ENCODE measurements around the gene BMP8B.

Gene BMP8B

GRCh38 chr1:39755965-39756659 lies 32.6 kb downstream of the BMP8B start:
- Histone ChIP-seq H2BK120ac (ENCODE audit: insufficient read depth, low read length, poor library complexity) (no peak overlapping the region), H3K79me2 (ENCODE audit: control insufficient read depth, insufficient read depth, low read length, poor library complexity) (no peaks in the 10 kb centered on the region), H2BK12ac (ENCODE audit: low read length) (no peak overlapping the region), H3K4me3 (ENCODE audit: low read depth, low read length) (no peak overlapping the region), H2BK5ac (ENCODE audit: low read depth, low read length, poor library complexity) (no peak overlapping the region), H3K27ac (ENCODE audit: low read depth, low read length) (no peak overlapping the region), H2AFZ (ENCODE audit: insufficient read depth, low read length, poor library complexity) (no peak overlapping the region), H3K9ac (ENCODE audit: low read length) (no peak overlapping the region), H3K14ac (ENCODE audit: low read length) (no peak overlapping the region), H3K9me3 (ENCODE audit: insufficient read depth, low read depth, low read length) (no peaks in the 10 kb centered on the region), H3K4ac (ENCODE audit: low read depth, low read length) (no peak overlapping the region), H3K4me1 (ENCODE audit: control insufficient read depth in 1 of 2, insufficient read depth in 2 of 2, low read length in 2 of 2) (peaks cover 7 to 8% of the 10 kb centered on the region in 2 experiments), H4K8ac (ENCODE audit: low read depth, low read length) (no peak overlapping the region), H3K36me3 (ENCODE audit: control insufficient read depth in 1 of 2, insufficient read depth in 2 of 2, low read length in 2 of 2) (peaks cover 36 to 45% of the 10 kb centered on the region in 2 experiments), H3K18ac (ENCODE audit: low read length) (no peak overlapping the region), H3K79me1 (ENCODE audit: low read length) (no peaks in the 10 kb centered on the region), H4K91ac (ENCODE audit: low read depth, low read length) (no peak overlapping the region), H2AK5ac (ENCODE audit: low read length) (no peak overlapping the region), H3K4me2 (ENCODE audit: low read length) (no peak overlapping the region), H3K27me3 (ENCODE audit: insufficient read depth, low read length) (no peaks in the 10 kb centered on the region), H4K12ac (ENCODE audit: low read depth, low read length) (no peak overlapping the region), H3K23ac (ENCODE audit: low read length) (no peak overlapping the region)
- WGBS (ENCODE audit: extremely low coverage, insufficient coverage, insufficient read length) = no CpG with 5 or more reads among the region's 9 CpGs
- no peak for DNase-seq

- Histone ChIP-seq H3K4me1 (ENCODE audit: control insufficient read depth in 1 of 2, insufficient read depth in 2 of 2, low read length in 2 of 2) (peaks cover 7 to 8% of the 10 kb centered on the region in 2 experiments), H3K27me3 (ENCODE audit: insufficient read depth, low read length) (no peaks in the 10 kb centered on the region), H4K12ac (ENCODE audit: low read depth, low read length) (no peak overlapping the region), H3K36me3 (ENCODE audit: control insufficient read depth in 1 of 2, insufficient read depth in 2 of 2, low read length in 2 of 2) (peaks cover 36 to 49% of the 10 kb centered on the region in 2 experiments), H3K18ac (ENCODE audit: low read length) (no peak overlapping the region), H2BK120ac (ENCODE audit: insufficient read depth, low read length, poor library complexity) (no peak overlapping the region), H2BK5ac (ENCODE audit: low read depth, low read length, poor library complexity) (no peak overlapping the region), H3K9me3 (ENCODE audit: insufficient read depth, low read depth, low read length) (no peaks in the 10 kb centered on the region), H2BK12ac (ENCODE audit: low read length) (no peak overlapping the region), H3K79me2 (ENCODE audit: control insufficient read depth, insufficient read depth, low read length, poor library complexity) (no peaks in the 10 kb centered on the region), H4K8ac (ENCODE audit: low read depth, low read length) (no peak overlapping the region), H3K23ac (ENCODE audit: low read length) (no peak overlapping the region), H3K9ac (ENCODE audit: low read length) (no peak overlapping the region), H4K91ac (ENCODE audit: low read depth, low read length) (no peak overlapping the region), H3K27ac (ENCODE audit: low read depth, low read length) (no peak overlapping the region), H2AFZ (ENCODE audit: insufficient read depth, low read length, poor library complexity) (no peak overlapping the region), H3K4me3 (ENCODE audit: low read depth, low read length) (no peak overlapping the region), H3K79me1 (ENCODE audit: low read length) (no peaks in the 10 kb centered on the region), H3K4me2 (ENCODE audit: low read length) (no peak overlapping the region), H3K14ac (ENCODE audit: low read length) (no peak overlapping the region), H2AK5ac (ENCODE audit: low read length) (no peak overlapping the region), H3K4ac (ENCODE audit: low read depth, low read length) (no peak overlapping the region)
- DNase-seq = no peak
- no CpG with 5 or more reads among the region's 2 CpGs for WGBS (ENCODE audit: extremely low coverage, insufficient coverage, insufficient read length)
Observed at GRCh38 chr1:39754906-39755504, 33.7 kb downstream of the BMP8B start.

GRCh38 chr1:39754026-39754570 lies 34.6 kb downstream of the BMP8B start:
- Histone ChIP-seq H3K27ac (ENCODE audit: low read depth, low read length) (no peak overlapping the region), H3K4me1 (ENCODE audit: control insufficient read depth in 1 of 2, insufficient read depth in 2 of 2, low read length in 2 of 2) (peaks cover 5 to 6% of the 10 kb centered on the region in 2 experiments), H3K4me2 (ENCODE audit: low read length) (no peak overlapping the region), H3K23ac (ENCODE audit: low read length) (no peak overlapping the region), H2BK120ac (ENCODE audit: insufficient read depth, low read length, poor library complexity) (no peak overlapping the region), H3K79me1 (ENCODE audit: low read length) (no peaks in the 10 kb centered on the region), H2AFZ (ENCODE audit: insufficient read depth, low read length, poor library complexity) (no peak overlapping the region), H2BK5ac (ENCODE audit: low read depth, low read length, poor library complexity) (no peak overlapping the region), H2AK5ac (ENCODE audit: low read length) (no peak overlapping the region), H3K18ac (ENCODE audit: low read length) (no peak overlapping the region), H3K79me2 (ENCODE audit: control insufficient read depth, insufficient read depth, low read length, poor library complexity) (no peaks in the 10 kb centered on the region), H3K4ac (ENCODE audit: low read depth, low read length) (no peak overlapping the region), H3K14ac (ENCODE audit: low read length) (no peak overlapping the region), H4K8ac (ENCODE audit: low read depth, low read length) (no peak overlapping the region), H3K4me3 (ENCODE audit: low read depth, low read length) (no peak overlapping the region), H3K27me3 (ENCODE audit: insufficient read depth, low read length) (no peaks in the 10 kb centered on the region), H3K9me3 (ENCODE audit: insufficient read depth, low read depth, low read length) (no peaks in the 10 kb centered on the region), H4K91ac (ENCODE audit: low read depth, low read length) (no peak overlapping the region), H4K12ac (ENCODE audit: low read depth, low read length) (no peak overlapping the region), H3K36me3 (ENCODE audit: control insufficient read depth in 1 of 2, insufficient read depth in 2 of 2, low read length in 2 of 2) (peaks cover 42 to 56% of the 10 kb centered on the region in 2 experiments), H2BK12ac (ENCODE audit: low read length) (no peak overlapping the region), H3K9ac (ENCODE audit: low read length) (no peak overlapping the region)
- no peak for DNase-seq
- WGBS (ENCODE audit: extremely low coverage, insufficient coverage, insufficient read length) = no CpG with 5 or more reads among the region's 2 CpGs

- Histone ChIP-seq H3K23ac (ENCODE audit: low read length) (no peak overlapping the region), H3K79me1 (ENCODE audit: low read length) (no peaks in the 10 kb centered on the region), H3K79me2 (ENCODE audit: control insufficient read depth, insufficient read depth, low read length, poor library complexity) (no peaks in the 10 kb centered on the region), H3K4me3 (ENCODE audit: low read depth, low read length) (no peak overlapping the region), H2BK5ac (ENCODE audit: low read depth, low read length, poor library complexity) (no peak overlapping the region), H4K91ac (ENCODE audit: low read depth, low read length) (no peak overlapping the region), H3K4ac (ENCODE audit: low read depth, low read length) (no peak overlapping the region), H3K27ac (ENCODE audit: low read depth, low read length) (no peak overlapping the region), H2AFZ (ENCODE audit: insufficient read depth, low read length, poor library complexity) (no peak overlapping the region), H3K36me3 (ENCODE audit: control insufficient read depth in 1 of 2, insufficient read depth in 2 of 2, low read length in 2 of 2) (peaks cover 46 to 62% of the 10 kb centered on the region in 2 experiments), H4K8ac (ENCODE audit: low read depth, low read length) (no peak overlapping the region), H3K18ac (ENCODE audit: low read length) (no peak overlapping the region), H2BK120ac (ENCODE audit: insufficient read depth, low read length, poor library complexity) (no peak overlapping the region), H2BK12ac (ENCODE audit: low read length) (no peak overlapping the region), H3K4me1 (ENCODE audit: control insufficient read depth in 1 of 2, insufficient read depth in 2 of 2, low read length in 2 of 2) (peaks cover 1 to 3% of the 10 kb centered on the region in 2 experiments), H2AK5ac (ENCODE audit: low read length) (no peak overlapping the region), H4K12ac (ENCODE audit: low read depth, low read length) (no peak overlapping the region), H3K9ac (ENCODE audit: low read length) (no peak overlapping the region), H3K14ac (ENCODE audit: low read length) (no peak overlapping the region), H3K27me3 (ENCODE audit: insufficient read depth, low read length) (no peaks in the 10 kb centered on the region), H3K4me2 (ENCODE audit: low read length) (no peak overlapping the region), H3K9me3 (ENCODE audit: insufficient read depth, low read depth, low read length) (peaks cover 4% of the 10 kb centered on the region)
- no CpG with 5 or more reads among the region's 16 CpGs for WGBS (ENCODE audit: extremely low coverage, insufficient coverage, insufficient read length)
- no peak for DNase-seq
Observed at GRCh38 chr1:39753132-39754025, 35.3 kb downstream of the BMP8B start.
